DOHH2 (cell line): ENCODE results near the gene VSNL1.

ENCODE experiments used
- H3F3A ChIP-seq: fragments of 200-600 bp; sonication (generic), shearing (Covaris generic); 2 replicates; pipeline ENCODE4 v1.6.0; 2016; ENCODE audit warnings: antibody characterized with exemption, mild to moderate bottlenecking; ENCODE audit not compliant: control insufficient read depth, insufficient read depth
- H3K27ac ChIP-seq: fragments of 200-600 bp; sonication (generic); 2 replicates; pipeline ENCODE4 v1.5.1; 2014; ENCODE audit warnings: low read depth, mild to moderate bottlenecking, low read length, moderate library complexity
- H3K27me3 ChIP-seq: fragments of 200-600 bp; sonication (generic); 2 replicates; pipeline ENCODE4 v1.6.1; 2014; ENCODE audit warnings: mild to moderate bottlenecking, low read length, mixed read lengths; ENCODE audit not compliant: control insufficient read depth
- H3K36me3 ChIP-seq: fragments of 200-600 bp; sonication (generic); 2 replicates; pipeline ENCODE4 v1.6.1; 2014; ENCODE audit warnings: mild to moderate bottlenecking, low read length, moderate library complexity, mixed read lengths; ENCODE audit not compliant: control insufficient read depth
- H3K4me1 ChIP-seq: fragments of 200-600 bp; sonication (generic); 2 replicates; pipeline ENCODE4 v1.6.1; 2014; ENCODE audit warnings: mild to moderate bottlenecking, low read length, mixed read lengths; ENCODE audit not compliant: control insufficient read depth
- H3K4me2 ChIP-seq: fragments of 200-600 bp; sonication (generic); 2 replicates; pipeline ENCODE4 v1.6.0; 2014; ENCODE audit warnings: mild to moderate bottlenecking, low read length, moderate library complexity
- H3K4me3 ChIP-seq: fragments of 200-600 bp; sonication (generic); 2 replicates; pipeline ENCODE4 v1.5.1; 2014; ENCODE audit warnings: mild to moderate bottlenecking, low read length, mixed read lengths
- H3K79me2 ChIP-seq: fragments of 200-600 bp; sonication (generic); 2 replicates; pipeline ENCODE4 v1.6.1; 2014; ENCODE audit warnings: mild to moderate bottlenecking, low read length, mixed read lengths; ENCODE audit not compliant: control insufficient read depth
- H3K9me2 ChIP-seq: fragments of 200-600 bp; sonication (generic); replicated peaks from 2 replicates; pipeline ENCODE4 v1.6.1; 2014; ENCODE audit warnings: mild to moderate bottlenecking, low read length, mixed read lengths; ENCODE audit not compliant: control insufficient read depth
- H3K9me3 ChIP-seq: fragments of 200-600 bp; sonication (generic); 2 replicates; pipeline ENCODE4 v1.6.1; 2014; ENCODE audit warnings: antibody characterized with exemption, low read length, mixed read lengths; ENCODE audit not compliant: control insufficient read depth, insufficient read depth
- H4K20me1 ChIP-seq: fragments of 200-600 bp; sonication (generic); 2 replicates; pipeline ENCODE4 v1.6.0; 2014; ENCODE audit warnings: low read depth, mild to moderate bottlenecking, antibody characterized with exemption, low read length, moderate library complexity; ENCODE audit not compliant: control insufficient read depth, insufficient read depth
- EZH2phosphoT487 ChIP-seq: fragments of 200-600 bp; sonication (generic); IDR thresholded peaks from 2 replicates; pipeline ENCODE4 v1.6.1; 2017; ENCODE audit warnings: borderline replicate concordance, mild to moderate bottlenecking, antibody characterized with exemption, low read length, moderate library complexity, mixed read lengths
- TF ChIP-seq, protein P1 (sequence below): fragments of 200-600 bp; sonication (generic); IDR thresholded peaks from one replicate; pipeline ENCODE4 v1.5.1; 2014; ENCODE audit warnings: antibody characterized with exemption, mild to moderate bottlenecking, low read depth, low read length; ENCODE audit not compliant: poor library complexity, severe bottlenecking

VSNL1 gene

DNA sequence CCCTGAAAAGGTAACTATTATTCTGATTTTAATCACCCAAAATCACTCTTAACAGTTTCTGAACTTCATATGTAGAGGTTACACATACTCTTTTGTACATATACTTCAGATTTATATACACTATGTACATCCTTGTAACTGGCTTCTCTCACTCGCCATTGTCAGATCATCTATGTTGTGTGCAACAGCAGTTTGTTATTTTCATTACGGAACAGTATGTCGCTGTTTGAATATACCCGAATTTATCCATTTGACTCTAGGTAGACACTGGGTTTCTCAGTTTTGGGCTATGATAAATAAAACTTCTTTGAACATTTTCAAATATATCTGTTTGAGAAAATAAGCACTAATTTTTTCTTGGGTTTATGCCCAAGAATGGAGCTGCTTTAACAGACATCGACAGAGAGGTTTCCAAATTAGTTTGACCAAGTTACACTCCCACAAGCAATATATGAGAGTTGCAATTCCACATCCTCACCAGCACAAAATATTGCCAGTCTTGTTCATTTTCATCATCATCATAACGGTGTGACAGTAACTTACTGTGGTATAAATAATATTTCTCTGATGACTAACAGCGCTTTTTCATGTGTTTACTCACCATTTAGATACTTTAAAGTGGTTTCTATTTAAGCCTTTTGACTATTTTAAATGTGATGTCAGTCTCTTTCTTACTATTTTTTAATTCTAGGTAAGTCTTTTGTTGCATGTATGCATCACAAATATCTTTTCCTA is 132.3 kb downstream of the VSNL1 start:
- Histone ChIP-seq H3K36me3 (peaks cover 62% of the 10 kb centered on the region), H3K9me2 (no peaks in the 10 kb centered on the region), H3K79me2 (no peaks in the 10 kb centered on the region), H3K9me3 (no peaks in the 10 kb centered on the region), H3F3A (peaks cover 6% of the 10 kb centered on the region), H3K4me1 (no peaks in the 10 kb centered on the region), H3K4me2 (no peak overlapping the region), H4K20me1 (no peaks in the 10 kb centered on the region), H3K27ac (no peak overlapping the region), H3K4me3 (no peak overlapping the region), H3K27me3 (no peaks in the 10 kb centered on the region)
- TF ChIP-seq EZH2phosphoT487 = no peak
- TF ChIP-seq, protein P1, sequence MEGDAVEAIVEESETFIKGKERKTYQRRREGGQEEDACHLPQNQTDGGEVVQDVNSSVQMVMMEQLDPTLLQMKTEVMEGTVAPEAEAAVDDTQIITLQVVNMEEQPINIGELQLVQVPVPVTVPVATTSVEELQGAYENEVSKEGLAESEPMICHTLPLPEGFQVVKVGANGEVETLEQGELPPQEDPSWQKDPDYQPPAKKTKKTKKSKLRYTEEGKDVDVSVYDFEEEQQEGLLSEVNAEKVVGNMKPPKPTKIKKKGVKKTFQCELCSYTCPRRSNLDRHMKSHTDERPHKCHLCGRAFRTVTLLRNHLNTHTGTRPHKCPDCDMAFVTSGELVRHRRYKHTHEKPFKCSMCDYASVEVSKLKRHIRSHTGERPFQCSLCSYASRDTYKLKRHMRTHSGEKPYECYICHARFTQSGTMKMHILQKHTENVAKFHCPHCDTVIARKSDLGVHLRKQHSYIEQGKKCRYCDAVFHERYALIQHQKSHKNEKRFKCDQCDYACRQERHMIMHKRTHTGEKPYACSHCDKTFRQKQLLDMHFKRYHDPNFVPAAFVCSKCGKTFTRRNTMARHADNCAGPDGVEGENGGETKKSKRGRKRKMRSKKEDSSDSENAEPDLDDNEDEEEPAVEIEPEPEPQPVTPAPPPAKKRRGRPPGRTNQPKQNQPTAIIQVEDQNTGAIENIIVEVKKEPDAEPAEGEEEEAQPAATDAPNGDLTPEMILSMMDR = no peak

DNA sequence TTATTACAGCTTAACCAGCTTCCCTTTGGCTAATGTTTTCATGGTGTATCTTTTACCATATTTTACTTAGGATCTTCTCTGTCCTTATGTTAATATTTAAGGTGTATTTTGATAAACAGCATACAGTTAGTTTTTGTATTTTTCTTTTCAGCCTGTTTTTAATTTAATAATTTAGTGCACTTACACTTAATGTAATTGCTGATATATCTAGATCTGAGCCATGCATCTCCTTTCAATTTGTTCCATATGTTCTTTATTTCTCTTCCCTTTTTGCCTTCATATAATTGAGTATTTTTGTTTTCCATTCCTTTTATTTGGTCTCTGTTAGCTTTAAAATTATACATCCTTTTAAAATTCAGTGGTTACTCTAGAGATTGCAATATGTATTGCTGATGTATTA is 134.3 kb downstream of the VSNL1 start:
- Histone ChIP-seq H4K20me1 (no peaks in the 10 kb centered on the region), H3K9me2 (no peaks in the 10 kb centered on the region), H3K27me3 (no peaks in the 10 kb centered on the region), H3K4me1 (no peaks in the 10 kb centered on the region), H3K4me3 (no peak overlapping the region), H3K79me2 (no peaks in the 10 kb centered on the region), H3K4me2 (no peak overlapping the region), H3F3A (peaks cover 6% of the 10 kb centered on the region), H3K9me3 (no peaks in the 10 kb centered on the region), H3K27ac (no peak overlapping the region), H3K36me3 (peaks cover 59% of the 10 kb centered on the region)
- no peak for TF ChIP-seq EZH2phosphoT487
- TF ChIP-seq, protein P1 = no peak

DNA sequence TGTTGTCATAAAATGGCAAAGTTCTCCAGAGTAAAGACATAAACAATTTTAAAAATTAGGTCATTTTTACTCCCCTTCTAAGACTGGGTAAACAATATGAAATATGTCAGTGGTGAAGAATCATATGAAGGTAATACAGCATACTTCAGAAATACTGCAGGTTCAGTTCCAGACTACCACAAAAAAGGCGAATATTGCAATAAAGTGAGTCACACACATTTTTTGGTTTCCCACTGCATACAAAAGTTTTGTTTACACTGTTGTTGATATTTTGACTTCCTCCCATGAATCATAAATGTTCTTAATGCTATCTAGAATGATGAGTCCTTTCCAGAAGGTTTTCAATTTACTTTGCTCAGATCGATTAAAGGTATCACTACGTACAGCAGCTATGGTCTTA is 139.6 kb downstream of the VSNL1 start:
- Histone ChIP-seq H3K4me1 (no peaks in the 10 kb centered on the region), H3K79me2 (no peaks in the 10 kb centered on the region), H3K4me3 (no peak overlapping the region), H3K27ac (no peak overlapping the region), H3F3A (no peaks in the 10 kb centered on the region), H3K27me3 (no peaks in the 10 kb centered on the region), H3K9me2 (no peaks in the 10 kb centered on the region), H3K9me3 (no peaks in the 10 kb centered on the region), H4K20me1 (no peaks in the 10 kb centered on the region), H3K36me3 (peaks cover 90% of the 10 kb centered on the region), H3K4me2 (no peak overlapping the region)
- TF ChIP-seq, protein P1 = no peak
- no peak for TF ChIP-seq EZH2phosphoT487
